ENCODE measurements around the gene PRRX2.

GRCh38 chr9:129649726-129650679, 15.4 kb upstream of the PRRX2 start:
- TF ChIP-seq CTCF (conservative IDR thresholded peaks at IDR 0.05; ENCODE audit: low read depth in 2 of 2), result no peak
- no peak for TF ChIP-seq EZH2 (IDR thresholded peaks at IDR 0.05; ENCODE audit: low read depth, unreplicated experiment)

All from GM23338 (cell line).